H1 (cell line): ENCODE data around the gene UNC13D. TPM values are rescaled to one million over a fixed set of nuclear protein-coding genes. Genes with fewer than 3 reads are reported as not detected.
A peak's percentile ranks its signal among the peaks of the same experiment; 100 is the strongest.

Experiments used
- CTCF ChIA-PET: fragments of 300-600 bp; sonication (Branson Sonifier 250); formaldehyde crosslinking; loops from one replicate; lab custom pipeline; 2021; ENCODE audit not compliant: partially characterized antibody; lab: Charles Lee
- POLR2A ChIA-PET: fragments of 300-600 bp; sonication (Branson Sonifier 250); formaldehyde crosslinking; loops from one replicate; lab custom pipeline; 2021; ENCODE audit warnings: inconsistent platforms; ENCODE audit not compliant: partially characterized antibody; lab: Charles Lee
- DNase-seq, 2 experiments: peaks; one replicate each; pipeline versions ENCODE4 v3.0.0 to v3.0.0-alpha.2; 2010 to 2022; ENCODE audit warnings: low spot score in 2 of 2, low read depth in 1 of 2, mixed read lengths in 1 of 2
- FAIRE-seq: peaks from 2 replicates; lab custom pipeline; 2011; peaks lifted over from hg19 to GRCh38; lab: Jason Lieb, UNC
- H2AFZ ChIP-seq: 2 replicates; pipeline ENCODE4 v1.8.1; 2012; ENCODE audit warnings: low read length, inconsistent platforms
- H2AK5ac ChIP-seq: 2 replicates; pipeline ENCODE4 v1.6.1; 2013; ENCODE audit warnings: low read depth, low read length
- H2BK120ac ChIP-seq: replicated peaks from 2 replicates; pipeline ENCODE3; 2013; ENCODE audit warnings: low read depth, low read length, inconsistent platforms
- H2BK12ac ChIP-seq: 2 replicates; pipeline ENCODE4 v1.6.1; 2013; ENCODE audit warnings: low read depth, low read length
- H2BK15ac ChIP-seq: 2 replicates; pipeline ENCODE4 v1.6.1; 2013; ENCODE audit warnings: low read length
- H2BK20ac ChIP-seq: 2 replicates; pipeline ENCODE4 v1.6.1; 2013; ENCODE audit warnings: low read length
- H2BK5ac ChIP-seq: 2 replicates; pipeline ENCODE4 v1.6.1; 2013; ENCODE audit warnings: low read depth, low read length
- H3K14ac ChIP-seq: 2 replicates; pipeline ENCODE4 v1.6.1; 2013; ENCODE audit warnings: inconsistent platforms; ENCODE audit not compliant: insufficient read length
- H3K18ac ChIP-seq: 2 replicates; pipeline ENCODE4 v1.6.1; 2013; ENCODE audit warnings: low read length; ENCODE audit errors: extremely low read depth
- H3K23ac ChIP-seq: 2 replicates; pipeline ENCODE4 v1.6.1; 2013; ENCODE audit warnings: inconsistent platforms; ENCODE audit not compliant: insufficient read length
- H3K23me2 ChIP-seq: 2 replicates; pipeline ENCODE4 v1.6.1; 2013; ENCODE audit warnings: low read depth, low read length
- H3K27ac ChIP-seq: 2 replicates; pipeline ENCODE4 v1.6.1; 2011; ENCODE audit warnings: low read depth, low read length, inconsistent platforms
- H3K27me3 ChIP-seq, 4 experiments: replicated peaks in 1 of 4; 1 replicate in 1 of 4; 2 replicates in 3 of 4; pipeline versions ENCODE4 v1.6.1 to v1.8.1; 2011 to 2013; ENCODE audit warnings: low read length in 3 of 4, mild to moderate bottlenecking in 3 of 4, inconsistent platforms in 2 of 4, mixed read lengths in 2 of 4, moderate library complexity in 1 of 4; ENCODE audit not compliant: control insufficient read depth in 3 of 4, insufficient read depth in 3 of 4; ENCODE audit errors: extremely low read depth in 1 of 4
- H3K36me3 ChIP-seq, 4 experiments: 2 replicates each; pipeline versions ENCODE4 v1.6.1 to v1.8.1; 2011 to 2013; ENCODE audit warnings: mild to moderate bottlenecking in 4 of 4, low read length in 3 of 4, moderate library complexity in 2 of 4, control low read depth in 1 of 4, inconsistent platforms in 1 of 4; ENCODE audit not compliant: insufficient read depth in 4 of 4, control insufficient read depth in 2 of 4
- H3K4ac ChIP-seq: replicated peaks from 2 replicates; pipeline ENCODE3; 2013; ENCODE audit warnings: low read length, low read depth, mixed read lengths, inconsistent platforms; ENCODE audit not compliant: insufficient read length
- H3K4me1 ChIP-seq, 4 experiments: replicated peaks in 1 of 4; 1 replicate in 1 of 4; 2 replicates in 3 of 4; pipeline versions ENCODE4 v1.6.1 to v1.8.1; 2011 to 2013; ENCODE audit warnings: low read length in 3 of 4, inconsistent platforms in 2 of 4, mixed read lengths in 1 of 4; ENCODE audit not compliant: insufficient read depth in 4 of 4, control insufficient read depth in 3 of 4
- H3K4me2 ChIP-seq, 2 experiments: 2 replicates each; pipeline versions ENCODE4 v1.6.1 to v1.8.1; 2011 to 2013; ENCODE audit warnings: low read depth in 2 of 2, low read length in 2 of 2, control low read depth in 1 of 2, inconsistent platforms in 1 of 2, mild to moderate bottlenecking in 1 of 2; ENCODE audit not compliant: insufficient read depth in 1 of 2
- H3K4me3 ChIP-seq, 4 experiments: fragments of 200-600, 300-600 bp in 1 of 4; sonication (generic), shearing (Covaris generic), sonication (Bioruptor Twin) in 1 of 4; 2 replicates each; pipeline versions ENCODE4 v1.5.1 to v1.8.1; 2011 to 2016; ENCODE audit warnings: low read length in 4 of 4, low read depth in 3 of 4, control low read depth in 2 of 4, inconsistent platforms in 2 of 4, mild to moderate bottlenecking in 2 of 4, mixed read lengths in 1 of 4, moderate library complexity in 1 of 4; ENCODE audit not compliant: insufficient read depth in 2 of 4; ENCODE audit errors: extremely low read depth in 1 of 4
- H3K56ac ChIP-seq: replicated peaks from 2 replicates; pipeline ENCODE3; 2013; ENCODE audit warnings: low read depth, mild to moderate bottlenecking, mixed read lengths, low read length, inconsistent platforms; ENCODE audit not compliant: insufficient read length
- H3K79me1 ChIP-seq: 2 replicates; pipeline ENCODE4 v1.6.1; 2013; ENCODE audit warnings: low read depth, low read length, control low read depth
- H3K79me2 ChIP-seq, 2 experiments: 2 replicates each; pipeline versions ENCODE4 v1.6.1 to v1.8.1; 2012 to 2013; ENCODE audit warnings: low read length in 2 of 2, mild to moderate bottlenecking in 2 of 2, inconsistent platforms in 1 of 2; ENCODE audit not compliant: insufficient read depth in 2 of 2, control insufficient read depth in 1 of 2
- H3K9ac ChIP-seq, 4 experiments: replicated peaks in 1 of 4; 1 replicate in 1 of 4; 2 replicates in 3 of 4; pipeline versions ENCODE4 v1.6.1 to v1.8.1; 2011 to 2013; ENCODE audit warnings: low read depth in 3 of 4, low read length in 3 of 4, control low read depth in 2 of 4, mild to moderate bottlenecking in 2 of 4, moderate library complexity in 2 of 4, inconsistent platforms in 1 of 4; ENCODE audit errors: extremely low read depth in 1 of 4
- H3K9me3 ChIP-seq, 2 experiments: 2 replicates each; pipeline versions ENCODE4 v1.6.1 to v1.8.1; 2012 to 2013; ENCODE audit warnings: mild to moderate bottlenecking in 2 of 2, moderate library complexity in 2 of 2, control low read depth in 1 of 2, inconsistent platforms in 1 of 2, low read depth in 1 of 2, low read length in 1 of 2, mixed read lengths in 1 of 2; ENCODE audit not compliant: insufficient read depth in 2 of 2
- H4K20me1 ChIP-seq, 2 experiments: replicated peaks in 1 of 2; 2 replicates each; pipeline versions ENCODE3 to v1.8.1; 2011 to 2013; ENCODE audit warnings: inconsistent platforms in 2 of 2, low read length in 2 of 2, mild to moderate bottlenecking in 1 of 2; ENCODE audit not compliant: insufficient read depth in 2 of 2, control insufficient read depth in 1 of 2
- H4K5ac ChIP-seq: 2 replicates; pipeline ENCODE4 v1.6.1; 2013; ENCODE audit warnings: low read length, low read depth, mixed read lengths, inconsistent platforms; ENCODE audit not compliant: insufficient read length
- H4K8ac ChIP-seq: 2 replicates; pipeline ENCODE4 v1.8.0; 2013; ENCODE audit warnings: mild to moderate bottlenecking, moderate library complexity, low read length, inconsistent platforms; ENCODE audit not compliant: insufficient read depth; ENCODE audit errors: extremely low read depth
- H4K91ac ChIP-seq: replicated peaks from 2 replicates; pipeline ENCODE3; 2013; ENCODE audit warnings: low read length, mixed read lengths, inconsistent platforms; ENCODE audit not compliant: insufficient read length
- BACH1 ChIP-seq: IDR thresholded peaks from 2 replicates; pipeline ENCODE4 v1.6.1; 2012; ENCODE audit warnings: low read length, improper control_type of control experiment
- EZH2 ChIP-seq: fragments of 200-600 bp; sonication (generic); IDR thresholded peaks from 2 replicates; pipeline ENCODE4 v1.7.1; 2012; ENCODE audit warnings: low read depth, mild to moderate bottlenecking, moderate library complexity, low read length, inconsistent platforms; ENCODE audit not compliant: severe bottlenecking
- JUN ChIP-seq: IDR thresholded peaks from 2 replicates; pipeline ENCODE4 v1.6.1; 2011; ENCODE audit warnings: low read depth, mild to moderate bottlenecking, improper control_type of control experiment, low read length
- POLR2A ChIP-seq, 2 experiments: IDR thresholded peaks; 1 replicate in 1 of 2; 2 replicates in 1 of 2; pipeline ENCODE4 v1.6.1; 2011; ENCODE audit warnings: low read depth in 2 of 2, low read length in 2 of 2, mild to moderate bottlenecking in 2 of 2; ENCODE audit errors: control extremely low read depth in 1 of 2
- RAD21 ChIP-seq, 2 experiments: IDR thresholded peaks in 1 of 2; conservative IDR thresholded peaks in 1 of 2; 2 replicates each; pipeline ENCODE4 v1.6.1; 2011; ENCODE audit warnings: low read depth in 2 of 2, low read length in 2 of 2, improper control_type of control experiment in 1 of 2, inconsistent platforms in 1 of 2, mild to moderate bottlenecking in 1 of 2, moderate library complexity in 1 of 2
- SIRT6 ChIP-seq: IDR thresholded peaks from one replicate; pipeline ENCODE4 v1.7.1; 2012; ENCODE audit warnings: low read length, inconsistent platforms
- TAF1 ChIP-seq: IDR thresholded peaks from 2 replicates; pipeline ENCODE4 v1.6.1; 2011; ENCODE audit warnings: mild to moderate bottlenecking, low read depth, low read length
- TBP ChIP-seq: IDR thresholded peaks from 2 replicates; pipeline ENCODE4 v1.6.1; 2011; ENCODE audit warnings: low read depth, low read length, improper control_type of control experiment
- TCF12 ChIP-seq: IDR thresholded peaks from 2 replicates; pipeline ENCODE4 v1.6.1; 2011; ENCODE audit warnings: low read depth, mild to moderate bottlenecking, low read length
- WGBS, 2 experiments: shearing (Covaris generic) in 1 of 2; methylation state at CpG; one replicate each; pipeline versions ENCODE4 v1.1.6 to v1.1.7; 2013 to 2015; ENCODE audit warnings: low lambda C conversion rate in 2 of 2, mixed read lengths in 2 of 2, inconsistent platforms in 1 of 2, low coverage in 1 of 2, missing lambda C conversion rate in 1 of 2; ENCODE audit not compliant: insufficient replicate concordance in 2 of 2, insufficient coverage in 1 of 2, insufficient read length in 1 of 2; ENCODE audit errors: extremely low coverage in 1 of 2, missing lambda C conversion rate in 1 of 2; 5-methylcytosine and 5-hydroxymethylcytosine counted together
- polyA plus RNA-seq, 7 experiments: library from polyadenylated mRNA; depleted of rRNA in 3 of 7; stranded (reverse) in 5 of 7; unstranded in 2 of 7; fragments of >200 nt in 5 of 7; fragments of 200-250 nt in 2 of 7; gene quantifications; 1 replicate in 5 of 7; 2 replicates in 1 of 7; 4 replicates in 1 of 7; pipeline versions ENCODE4 v1.2.1 to v1.2.3, GENCODE V29; 2011 to 2013; ENCODE audit warnings: missing spikeins in 2 of 7, mixed read lengths in 2 of 7
- total RNA-seq: library from RNA; stranded (reverse); fragmentation: NEBNext Ultra II Directional; extraction: Animal tissue kit (Norgen Biotek cat#: 25700); gene quantifications from 2 replicates; pipeline ENCODE4 v1.2.1, GENCODE V29; 2021

The UNC13D gene
- total and polyA plus RNA-seq, 2 of the 8 experiments (the other 6 are each of a cell fraction or from before 2014, with no cell fraction given) = 3.6 to 8.4 TPM

GRCh38 chr17:75876190-75876937 lies 32.2 kb upstream of the UNC13D start:
- Histone ChIP-seq H4K5ac (no peak overlapping the region), H3K4ac (no peak overlapping the region), H2BK12ac (peak overlapping the region; percentile 71; the same call in 1 of the 2 replicates), H3K27me3 (peaks cover 10 to 31% (median 24%) of the 10 kb centered on the region in 4 experiments), H3K18ac (peak overlapping the region; percentile 1; the same call in 1 of the 2 replicates), H3K79me1 (no peaks in the 10 kb centered on the region), H3K23me2 (peaks cover 15% of the 10 kb centered on the region; the same call in 1 of the 2 replicates), H4K8ac (peak overlapping the region; percentile 92), H2AK5ac (peak overlapping the region; percentile 5; the same call in 1 of the 2 replicates), H2AFZ (no peak overlapping the region), H3K79me2 (no peaks in the 10 kb centered on the region), H4K91ac (peak overlapping the region; percentile 26), H3K9me3 (no peaks in the 10 kb centered on the region), H3K27ac (no peak overlapping the region), H3K23ac (no peak overlapping the region), H4K20me1 (peaks cover 0 to 3% of the 10 kb centered on the region in 2 experiments), H3K56ac (no peak overlapping the region), H2BK20ac (no peak overlapping the region), H2BK15ac (peak overlapping the region; percentile 88; the same call in 1 of the 2 replicates), H2BK5ac (no peak overlapping the region), H3K14ac (no peak overlapping the region), H3K9ac (no peak overlapping the region), H2BK120ac (peak overlapping the region; percentile 18), H3K4me2 (peak overlapping the region; percentile 73 to 94; a peak in 3 of 4 replicates), H3K36me3 (no peaks in the 10 kb centered on the region), H3K4me1 (peaks cover 0 to 25% (median 13%) of the 10 kb centered on the region in 4 experiments; a peak in 6 of 7 replicates), H3K4me3 (peak overlapping the region in 2 of 4 experiments; percentile 70 to 72; a peak in 2 of 8 replicates)
- POLR2A ChIA-PET = interaction anchor here (1.1 to 12.1 kb wide), 7 partner anchors 13 to 96 kb away, joined by 3 to 143 read pairs (median 4); partner anchors contain the start of genes TRIM65 and WBP2
- DNase-seq = peak in 1 of 2 experiments; percentile 73
- no peak for FAIRE-seq
- CTCF ChIA-PET = interaction anchor here (0.8 to 11.3 kb wide), 20 partner anchors 9 to 158 kb away, joined by 3 to 157 read pairs (median 6); partner anchors contain the start of genes MRPL38, TRIM65 and WBP2
- WGBS, 2 experiments = 63% methylated on average over 26 of the region's 26 CpGs; no CpG with 5 or more reads in 1 of the 2 experiments
- TF ChIP-seq RAD21 (IDR thresholded peaks at IDR 0.05 in 1 of 2, conservative IDR thresholded peaks at IDR 0.05 in 1 of 2; ENCODE audit: low read depth in 2 of 2, low read length in 2 of 2) (peak in 1 of 2 experiments; percentile 25; a peak in 2 of 4 replicates), TCF12 (no peak), TAF1 (no peak), EZH2 (no peak), POLR2A (IDR thresholded peaks at IDR 0.05; ENCODE audit: control extremely low read depth in 1 of 2, low read depth in 2 of 2, low read length in 2 of 2) (no peak), JUN (no peak), BACH1 (no peak), SIRT6 (no peak), TBP (0 out of 2 replicates have a peak, but pooled peaks have one; percentile 17)
